GM12874 (cell line): Measurements from ENCODE around the gene ZDHHC9.

Source experiments
- CTCF ChIP-seq: IDR thresholded peaks from 2 replicates; pipeline ENCODE4 v1.5.1; 2011; ENCODE audit warnings: low read depth, mild to moderate bottlenecking, control low read depth, low read length, moderate library complexity; ENCODE audit not compliant: insufficient read depth

ZDHHC9 gene

GRCh38 chrX:129843209-129843458 is 552 bp downstream of the ZDHHC9 start:
- no peak for TF ChIP-seq CTCF

GRCh38 chrX:129842510-129843208 is 1.0 kb downstream of the ZDHHC9 start:
- no peak for TF ChIP-seq CTCF

- no peak for TF ChIP-seq CTCF
Measured at GRCh38 chrX:129840344-129840743, 3.3 kb downstream of the ZDHHC9 start.

- no peak for TF ChIP-seq CTCF
Measured at GRCh38 chrX:129836827-129837226, 6.9 kb downstream of the ZDHHC9 start.

GRCh38 chrX:129833153-129833990 is 10.3 kb downstream of the ZDHHC9 start:
- TF ChIP-seq CTCF: no peak

GRCh38 chrX:129831091-129831885 is 12.4 kb downstream of the ZDHHC9 start:
- TF ChIP-seq CTCF: no peak

- TF ChIP-seq CTCF: no peak
Measured at GRCh38 chrX:129830494-129830893, 13.2 kb downstream of the ZDHHC9 start.
